ENCODE data around the gene CYP1A2. TPM values are rescaled to one million over a fixed set of nuclear protein-coding genes. Genes with fewer than 3 reads are reported as not detected.
"Not testable (repeated sequence)": the region's sequence is repeated elsewhere in the genome, so short reads cannot be mapped to it uniquely, and the experiment has no call there.

The CYP1A2 gene
- under 1 TPM; 0.06 to 0.20 (median 0.13) TPM for polyA plus RNA-seq (ENCODE audit: insufficient read length in 4 of 4)

GRCh38 chr15:74748322-74748946, at the start of gene CYP1A2:
CYP1A2 (plus strand) TSS chr15:74748845; CDS start chr15:74749739, 894 bp downstream.
- DNase-seq (ENCODE audit: low read depth in 4 of 4, low spot score in 3 of 4): no peak

GRCh38 chr15:74709011-74709410, 39.6 kb upstream of the CYP1A2 start:
- no peak for DNase-seq (ENCODE audit: low read depth in 4 of 4, low spot score in 3 of 4)

GRCh38 chr15:74709892-74710291, 38.8 kb upstream of the CYP1A2 start:
- DNase-seq (ENCODE audit: low read depth in 4 of 4, low spot score in 3 of 4): no peak

- no peak for DNase-seq (ENCODE audit: low read depth in 4 of 4, low spot score in 3 of 4)
These were observed 38.1 kb upstream of the CYP1A2 start for GRCh38 chr15:74710319-74711094.

GRCh38 chr15:74712311-74712710, 36.3 kb upstream of the CYP1A2 start:
- no peak for DNase-seq (ENCODE audit: low read depth in 4 of 4, low spot score in 3 of 4)

- DNase-seq (ENCODE audit: low read depth in 4 of 4, low spot score in 3 of 4): no peak
These were observed 32.0 kb upstream of the CYP1A2 start for GRCh38 chr15:74716651-74717050.

GRCh38 chr15:74722591-74722990, 26.1 kb upstream of the CYP1A2 start:
- no peak for DNase-seq (ENCODE audit: low read depth in 4 of 4, low spot score in 3 of 4)

- no peak for DNase-seq (ENCODE audit: low read depth in 4 of 4, low spot score in 3 of 4)
These were observed 25.5 kb upstream of the CYP1A2 start for GRCh38 chr15:74723187-74723586.

- peak in 3 of 4 donors; percentile 26 to 57 (median 39) for DNase-seq (ENCODE audit: low read depth in 4 of 4, low spot score in 3 of 4)
These were observed 24.8 kb upstream of the CYP1A2 start for GRCh38 chr15:74723754-74724334.

- DNase-seq (ENCODE audit: low read depth in 4 of 4, low spot score in 3 of 4): no peak
These were observed 23.9 kb upstream of the CYP1A2 start for GRCh38 chr15:74724570-74725224.

GRCh38 chr15:74725225-74725774, 23.3 kb upstream of the CYP1A2 start, which contains the start of gene CYP1A1:
CYP1A1 (minus strand) TSS chr15:74725528; CDS start chr15:74723097, 2,431 bp downstream.
- DNase-seq (ENCODE audit: low read depth in 4 of 4, low spot score in 3 of 4): no peak

GRCh38 chr15:74725845-74726773, 22.5 kb upstream of the CYP1A2 start:
- no peak for DNase-seq (ENCODE audit: low read depth in 4 of 4, low spot score in 3 of 4)

GRCh38 chr15:74726774-74727164, 21.9 kb upstream of the CYP1A2 start:
- no peak for DNase-seq (ENCODE audit: low read depth in 4 of 4, low spot score in 3 of 4)

- no peak for DNase-seq (ENCODE audit: low read depth in 4 of 4, low spot score in 3 of 4)
These were observed 20.9 kb upstream of the CYP1A2 start for GRCh38 chr15:74727727-74728126.

- not testable (repeated sequence) for DNase-seq (ENCODE audit: low read depth in 4 of 4, low spot score in 3 of 4)
These were observed 19.9 kb upstream of the CYP1A2 start for GRCh38 chr15:74728699-74729098.

- not testable (repeated sequence) for DNase-seq (ENCODE audit: low read depth in 4 of 4, low spot score in 3 of 4)
These were observed 19.3 kb upstream of the CYP1A2 start for GRCh38 chr15:74729372-74729771.

GRCh38 chr15:74730619-74731316, 17.9 kb upstream of the CYP1A2 start:
- no peak for DNase-seq (ENCODE audit: low read depth in 4 of 4, low spot score in 3 of 4)

- DNase-seq (ENCODE audit: low read depth in 4 of 4, low spot score in 3 of 4): no peak
These were observed 15.8 kb upstream of the CYP1A2 start for GRCh38 chr15:74732846-74733245.

GRCh38 chr15:74733269-74733668, 15.4 kb upstream of the CYP1A2 start:
- DNase-seq (ENCODE audit: low read depth in 4 of 4, low spot score in 3 of 4): no peak

Data from left renal pelvis (tissue), 4 donors.